Measurements from ENCODE around the gene TWF2. TPM values are rescaled to one million over a fixed set of nuclear protein-coding genes. Genes with fewer than 3 reads are reported as not detected.

Gene TWF2
- total and polyA plus RNA-seq, 9 of the 15 experiments (the other 6 are each of a cell fraction or from before 2014, with no cell fraction given) = 0.11 to 61.9 (median 29.7) TPM

DNA sequence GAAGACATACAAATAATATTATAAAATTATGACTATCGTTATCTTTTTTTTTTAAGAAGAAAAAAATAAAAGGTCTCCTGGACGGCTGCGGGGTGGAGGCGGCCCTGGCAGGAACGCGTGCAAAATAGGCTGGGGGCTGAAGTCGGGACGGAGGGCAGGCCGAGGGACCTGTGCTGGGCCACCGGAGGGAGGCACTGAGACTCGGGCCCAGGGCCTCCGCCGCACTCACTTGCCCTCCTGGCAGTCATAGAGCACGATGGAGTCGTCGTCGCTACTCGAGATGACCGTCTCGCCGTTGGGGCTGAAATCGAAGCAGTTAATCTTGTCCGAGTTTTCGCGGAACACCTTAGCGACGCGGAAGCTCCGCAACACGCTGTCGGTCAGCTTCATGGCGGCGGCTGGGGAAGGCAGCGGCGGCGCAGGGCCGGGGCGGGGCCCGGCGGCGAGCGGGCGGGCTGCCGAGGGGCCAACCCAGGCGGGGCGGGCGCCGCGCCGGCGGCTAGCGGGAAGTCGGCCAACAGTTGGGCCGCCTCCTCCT, 39.1 kb upstream of the TWF2 start (continued):
- TF ChIP-seq, protein P1, sequence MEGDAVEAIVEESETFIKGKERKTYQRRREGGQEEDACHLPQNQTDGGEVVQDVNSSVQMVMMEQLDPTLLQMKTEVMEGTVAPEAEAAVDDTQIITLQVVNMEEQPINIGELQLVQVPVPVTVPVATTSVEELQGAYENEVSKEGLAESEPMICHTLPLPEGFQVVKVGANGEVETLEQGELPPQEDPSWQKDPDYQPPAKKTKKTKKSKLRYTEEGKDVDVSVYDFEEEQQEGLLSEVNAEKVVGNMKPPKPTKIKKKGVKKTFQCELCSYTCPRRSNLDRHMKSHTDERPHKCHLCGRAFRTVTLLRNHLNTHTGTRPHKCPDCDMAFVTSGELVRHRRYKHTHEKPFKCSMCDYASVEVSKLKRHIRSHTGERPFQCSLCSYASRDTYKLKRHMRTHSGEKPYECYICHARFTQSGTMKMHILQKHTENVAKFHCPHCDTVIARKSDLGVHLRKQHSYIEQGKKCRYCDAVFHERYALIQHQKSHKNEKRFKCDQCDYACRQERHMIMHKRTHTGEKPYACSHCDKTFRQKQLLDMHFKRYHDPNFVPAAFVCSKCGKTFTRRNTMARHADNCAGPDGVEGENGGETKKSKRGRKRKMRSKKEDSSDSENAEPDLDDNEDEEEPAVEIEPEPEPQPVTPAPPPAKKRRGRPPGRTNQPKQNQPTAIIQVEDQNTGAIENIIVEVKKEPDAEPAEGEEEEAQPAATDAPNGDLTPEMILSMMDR (IDR thresholded peaks at IDR 0.05 in 2 of 3, conservative IDR thresholded peaks at IDR 0.05 in 1 of 3; ENCODE audit: insufficient read depth in 2 of 3, low read depth in 1 of 3, low read length in 3 of 3) = peak in 2 of 3 experiments; percentile 17 to 24; a peak in 1 of 6 replicates
- TF ChIP-seq HMGXB4 (CRISPR knock-in tag; IDR thresholded peaks at IDR 0.05) (0 out of 2 replicates have a peak, but pooled peaks have one; percentile 21), KDM4B (IDR thresholded peaks at IDR 0.05; ENCODE audit: borderline replicate concordance in 2 of 2, low read depth in 1 of 2) (no peak), MEIS2 (IDR thresholded peaks at IDR 0.05; ENCODE audit: partially characterized antibody) (no peak), RBFOX2 (IDR thresholded peaks at IDR 0.05; ENCODE audit: low read depth, low read length) (peak; percentile 72)

Data from K562 (cell line).